AG04449 (cell line): ENCODE data around the gene TMEM11.

Experiments
- CTCF ChIA-PET: fragments of 350-600 bp; formaldehyde crosslinking; extraction: SDS; loops from one replicate; lab custom pipeline; 2021; ENCODE audit warnings: antibody characterized with exemption; lab: Yijun Ruan, JAX
- POLR2A ChIA-PET: fragments of 400-600, 350-600 bp; formaldehyde crosslinking; extraction: SDS; loops from one replicate; lab custom pipeline; 2020; ENCODE audit warnings: antibody characterized with exemption, inconsistent platforms; lab: Yijun Ruan, JAX
- DNase-seq: peaks from one replicate; pipeline ENCODE4 v3.0.0-alpha.2; 2010; ENCODE audit warnings: low read depth, low spot score
- H3K4me3 ChIP-seq: 2 replicates; pipeline ENCODE4 v1.5.1; 2011; ENCODE audit warnings: low read depth, mild to moderate bottlenecking, control low read depth, low read length
- CTCF ChIP-seq: IDR thresholded peaks from one replicate; pipeline ENCODE4 v1.5.1; 2011; ENCODE audit warnings: mild to moderate bottlenecking, moderate library complexity, low read length, control low read depth, inconsistent platforms; ENCODE audit not compliant: insufficient read depth; ENCODE audit errors: missing control alignments

The TMEM11 gene

GRCh38 chr17:21165922-21166594 lies 47.9 kb downstream of the TMEM11 start:
- TF ChIP-seq CTCF: no peak
- POLR2A ChIA-PET: interaction anchor here (1.2 to 1.5 kb wide), 2 partner anchors 47 to 120 kb away, joined by 3 to 4 read pairs; no protein-coding TSS in a partner anchor
- no peak for DNase-seq
- CTCF ChIA-PET: interaction anchor here (1.6 to 2.5 kb wide), 2 partner anchors 10 to 38 kb away, joined by 4 to 18 read pairs; no protein-coding TSS in a partner anchor
- no peak overlapping the region for H3K4me3 ChIP-seq

DNA sequence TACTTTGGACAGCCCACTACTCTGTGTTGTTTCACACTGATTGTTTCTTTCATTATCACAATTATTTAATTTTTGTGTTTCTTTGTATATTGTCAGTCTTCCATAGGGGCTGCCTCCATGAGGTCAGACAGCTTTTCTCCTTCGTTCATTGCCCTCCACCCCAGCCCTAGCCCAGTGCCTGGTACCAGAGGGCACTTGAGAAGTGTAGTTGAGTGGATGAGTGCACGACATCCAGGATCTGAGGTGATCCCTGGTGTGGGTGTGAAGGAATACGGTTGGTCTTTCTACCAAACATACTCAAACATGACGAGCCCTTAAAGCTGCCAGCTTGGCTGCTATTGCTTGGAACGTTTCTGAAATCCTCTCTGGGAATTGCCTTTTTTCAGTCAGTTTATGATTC lies 49.3 kb downstream of the TMEM11 start:
- TF ChIP-seq CTCF: no peak
- POLR2A ChIA-PET: no interaction called here
- CTCF ChIA-PET: no interaction called here
- no peak overlapping the region for H3K4me3 ChIP-seq
- DNase-seq: no peak

GRCh38 chr17:21164216-21164615 lies 49.7 kb downstream of the TMEM11 start:
- POLR2A ChIA-PET: no interaction called here
- H3K4me3 ChIP-seq: no peak overlapping the region
- no peak for DNase-seq
- CTCF ChIA-PET: interaction anchor here (0.6 to 1.2 kb wide), 3 partner anchors 9 to 172 kb away, joined by 3 read pairs; partner anchors contain the start of gene DHRS7B
- no peak for TF ChIP-seq CTCF

DNA sequence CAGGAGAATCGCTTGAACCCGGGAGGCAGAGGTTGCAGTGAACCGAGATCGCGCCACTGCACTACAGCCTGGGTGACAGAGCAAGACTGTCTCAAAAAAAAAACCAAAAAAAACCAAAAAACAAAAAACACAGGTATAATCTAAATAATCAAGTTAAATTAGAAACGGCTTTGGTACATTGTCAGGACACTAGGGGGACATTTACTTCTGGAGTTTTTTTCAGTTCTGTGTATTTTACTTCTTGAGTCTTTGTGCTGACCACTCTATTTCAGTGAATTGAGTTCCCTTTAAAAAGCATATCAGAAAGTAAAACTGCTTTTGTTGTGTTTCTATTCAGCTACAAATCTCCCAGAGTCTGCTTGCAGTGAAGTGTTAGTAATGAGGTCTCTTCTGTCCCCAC lies 50.9 kb downstream of the TMEM11 start:
- no peak for TF ChIP-seq CTCF
- ChIA-PET CTCF (interaction anchor here (1.0 to 1.2 kb wide), 2 partner anchors 10 to 36 kb away, joined by 3 read pairs; partner anchors contain the start of gene DHRS7B), POLR2A (no interaction called here)
- no peak overlapping the region for H3K4me3 ChIP-seq
- DNase-seq: no peak

- CTCF ChIA-PET: no interaction called here
- POLR2A ChIA-PET: interaction anchor here (1.2 kb wide), 1 partner anchor 119 kb away, joined by 4 read pairs; no protein-coding TSS in a partner anchor
- no peak for TF ChIP-seq CTCF
- no peak overlapping the region for H3K4me3 ChIP-seq
- no peak for DNase-seq
Observed at GRCh38 chr17:21162394-21162775, 51.6 kb downstream of the TMEM11 start.
